Measurements from ENCODE around the gene RABAC1.

RABAC1 gene

GRCh38 chr19:41924151-41925145, 34.7 kb downstream of the RABAC1 start:
- no peaks in the 10 kb centered on the region for H3K36me3 ChIP-seq (ENCODE audit: control insufficient read depth, insufficient read depth, low read length)
- no peak for DNase-seq (ENCODE audit: extremely low read depth, insufficient read length)
- H3K27me3 ChIP-seq (replicated peaks; ENCODE audit: control insufficient read depth, insufficient read depth, low read length) = no peaks in the 10 kb centered on the region; the same call in none of the 2 replicates
- no peak for TF ChIP-seq CTCF (IDR thresholded peaks at IDR 0.05; ENCODE audit: insufficient read depth, low read length, poor library complexity, severe bottlenecking)
- H3K4me3 ChIP-seq (replicated peaks; ENCODE audit: low read depth, low read length) = no peak overlapping the region

- no peak for DNase-seq (ENCODE audit: extremely low read depth, insufficient read length)
- no peak for TF ChIP-seq CTCF (IDR thresholded peaks at IDR 0.05; ENCODE audit: insufficient read depth, low read length, poor library complexity, severe bottlenecking)
- Histone ChIP-seq H3K4me3 (replicated peaks; ENCODE audit: low read depth, low read length) (no peak overlapping the region), H3K36me3 (ENCODE audit: control insufficient read depth, insufficient read depth, low read length) (no peaks in the 10 kb centered on the region), H3K27me3 (replicated peaks; ENCODE audit: control insufficient read depth, insufficient read depth, low read length) (no peaks in the 10 kb centered on the region; the same call in none of the 2 replicates)
Observed at GRCh38 chr19:41923045-41923788, 35.9 kb downstream of the RABAC1 start.

GRCh38 chr19:41922585-41922984, 36.5 kb downstream of the RABAC1 start:
- no peak for TF ChIP-seq CTCF (IDR thresholded peaks at IDR 0.05; ENCODE audit: insufficient read depth, low read length, poor library complexity, severe bottlenecking)
- no peak for DNase-seq (ENCODE audit: extremely low read depth, insufficient read length)
- Histone ChIP-seq H3K27me3 (replicated peaks; ENCODE audit: control insufficient read depth, insufficient read depth, low read length) (no peaks in the 10 kb centered on the region; the same call in none of the 2 replicates), H3K36me3 (ENCODE audit: control insufficient read depth, insufficient read depth, low read length) (no peaks in the 10 kb centered on the region), H3K4me3 (replicated peaks; ENCODE audit: low read depth, low read length) (no peak overlapping the region)

- Histone ChIP-seq H3K36me3 (ENCODE audit: control insufficient read depth, insufficient read depth, low read length) (no peaks in the 10 kb centered on the region), H3K4me3 (replicated peaks; ENCODE audit: low read depth, low read length) (no peak overlapping the region), H3K27me3 (replicated peaks; ENCODE audit: control insufficient read depth, insufficient read depth, low read length) (no peaks in the 10 kb centered on the region; the same call in 1 of the 2 replicates)
- no peak for DNase-seq (ENCODE audit: extremely low read depth, insufficient read length)
- TF ChIP-seq CTCF (IDR thresholded peaks at IDR 0.05; ENCODE audit: insufficient read depth, low read length, poor library complexity, severe bottlenecking) = no peak
Observed at GRCh38 chr19:41921577-41922576, 37.2 kb downstream of the RABAC1 start.
